Measurements from ENCODE around the gene KCNK17.

KCNK17 gene

DNA sequence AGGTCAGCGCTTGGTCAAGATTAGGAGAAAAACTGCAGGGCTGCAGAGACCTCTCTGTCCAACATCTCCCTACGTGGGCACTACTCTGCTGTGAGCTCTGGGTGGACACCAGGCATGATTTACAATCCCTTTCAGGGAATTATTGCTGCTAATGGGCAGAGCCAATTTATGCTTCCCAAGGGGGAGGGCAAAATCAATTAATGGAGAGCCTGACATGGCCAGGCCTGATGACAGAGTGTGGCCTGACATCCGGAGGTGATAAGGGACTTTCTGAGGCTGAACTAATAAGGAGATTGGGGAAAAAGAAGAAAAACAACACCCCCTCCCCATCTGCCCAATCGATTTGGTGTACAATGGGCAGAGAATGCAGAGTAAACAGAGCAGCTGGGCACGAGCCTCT is 13.3 kb upstream of the KCNK17 start:
- no peak overlapping the region for H2AK5ac ChIP-seq (ENCODE audit: low read length)
- no peak overlapping the region for H3K27ac ChIP-seq (ENCODE audit: low read depth, low read length)
- H3K4me1 ChIP-seq (ENCODE audit: control insufficient read depth in 1 of 2, insufficient read depth in 2 of 2, low read length in 2 of 2) = no peaks in the 10 kb centered on the region
- peaks cover 1% of the 10 kb centered on the region for H3K9me3 ChIP-seq (ENCODE audit: insufficient read depth, low read depth, low read length)
- no peak for DNase-seq
- H3K4me3 ChIP-seq (ENCODE audit: low read depth, low read length) = no peak overlapping the region
- H3K4ac ChIP-seq (ENCODE audit: low read depth, low read length) = no peak overlapping the region
- H3K79me2 ChIP-seq (ENCODE audit: control insufficient read depth, insufficient read depth, low read length, poor library complexity) = no peaks in the 10 kb centered on the region
- H3K4me2 ChIP-seq (ENCODE audit: low read length) = no peak overlapping the region
- no peaks in the 10 kb centered on the region for H3K79me1 ChIP-seq (ENCODE audit: low read length)
- H4K8ac ChIP-seq (ENCODE audit: low read depth, low read length) = no peak overlapping the region
- no peak overlapping the region for H3K14ac ChIP-seq (ENCODE audit: low read length)
- H2BK5ac ChIP-seq (ENCODE audit: low read depth, low read length, poor library complexity) = no peak overlapping the region
- no CpG with 5 or more reads among the region's 5 CpGs for WGBS (ENCODE audit: extremely low coverage, insufficient coverage, insufficient read length)
- H3K9ac ChIP-seq (ENCODE audit: low read length) = no peak overlapping the region
- H3K27me3 ChIP-seq (ENCODE audit: insufficient read depth, low read length) = no peaks in the 10 kb centered on the region
- no peak overlapping the region for H4K12ac ChIP-seq (ENCODE audit: low read depth, low read length)
- no peaks in the 10 kb centered on the region for H3K36me3 ChIP-seq (ENCODE audit: control insufficient read depth in 1 of 2, insufficient read depth in 2 of 2, low read length in 2 of 2)
- H2AFZ ChIP-seq (ENCODE audit: insufficient read depth, low read length, poor library complexity) = no peak overlapping the region
- no peak overlapping the region for H4K91ac ChIP-seq (ENCODE audit: low read depth, low read length)
- H3K23ac ChIP-seq (ENCODE audit: low read length) = no peak overlapping the region
- H2BK120ac ChIP-seq (ENCODE audit: insufficient read depth, low read length, poor library complexity) = no peak overlapping the region
- H2BK12ac ChIP-seq (ENCODE audit: low read length) = no peak overlapping the region
- H3K18ac ChIP-seq (ENCODE audit: low read length) = no peak overlapping the region

- Histone ChIP-seq H3K18ac (ENCODE audit: low read length) (no peak within 1 kb of the TSS), H4K8ac (ENCODE audit: low read depth, low read length) (no peak within 1 kb of the TSS), H3K23ac (ENCODE audit: low read length) (no peak within 1 kb of the TSS), H2AFZ (ENCODE audit: insufficient read depth, low read length, poor library complexity) (no peak within 1 kb of the TSS), H3K4me3 (ENCODE audit: low read depth, low read length) (no peak within 1 kb of the TSS), H3K79me2 (ENCODE audit: control insufficient read depth, insufficient read depth, low read length, poor library complexity) (no peaks in the 10 kb centered on the region), H4K91ac (ENCODE audit: low read depth, low read length) (no peak within 1 kb of the TSS), H3K4me2 (ENCODE audit: low read length) (no peak within 1 kb of the TSS), H2BK120ac (ENCODE audit: insufficient read depth, low read length, poor library complexity) (no peak within 1 kb of the TSS), H2AK5ac (ENCODE audit: low read length) (no peak within 1 kb of the TSS), H3K79me1 (ENCODE audit: low read length) (no peaks in the 10 kb centered on the region), H3K4ac (ENCODE audit: low read depth, low read length) (no peak within 1 kb of the TSS), H3K27me3 (ENCODE audit: insufficient read depth, low read length) (no peaks in the 10 kb centered on the region), H3K27ac (ENCODE audit: low read depth, low read length) (no peak within 1 kb of the TSS), H3K4me1 (ENCODE audit: control insufficient read depth in 1 of 2, insufficient read depth in 2 of 2, low read length in 2 of 2) (no peaks in the 10 kb centered on the region), H3K9ac (ENCODE audit: low read length) (no peak within 1 kb of the TSS), H4K12ac (ENCODE audit: low read depth, low read length) (no peak within 1 kb of the TSS), H3K9me3 (ENCODE audit: insufficient read depth, low read depth, low read length) (peaks cover 5% of the 10 kb centered on the region), H2BK5ac (ENCODE audit: low read depth, low read length, poor library complexity) (no peak within 1 kb of the TSS), H3K14ac (ENCODE audit: low read length) (no peak within 1 kb of the TSS), H3K36me3 (ENCODE audit: control insufficient read depth in 1 of 2, insufficient read depth in 2 of 2, low read length in 2 of 2) (no peaks in the 10 kb centered on the region), H2BK12ac (ENCODE audit: low read length) (no peak within 1 kb of the TSS)
- no peak for DNase-seq
- no CpG with 5 or more reads among the region's 11 CpGs for WGBS (ENCODE audit: extremely low coverage, insufficient coverage, insufficient read length)
Measured at GRCh38 chr6:39322306-39322850, 8.2 kb upstream of the KCNK17 start, which contains the start of gene KCNK16. Gene KCNK16, minus strand, starts transcription at chr6:39322702. Its CDS starts 162 bp downstream, at chr6:39322540.

DNA sequence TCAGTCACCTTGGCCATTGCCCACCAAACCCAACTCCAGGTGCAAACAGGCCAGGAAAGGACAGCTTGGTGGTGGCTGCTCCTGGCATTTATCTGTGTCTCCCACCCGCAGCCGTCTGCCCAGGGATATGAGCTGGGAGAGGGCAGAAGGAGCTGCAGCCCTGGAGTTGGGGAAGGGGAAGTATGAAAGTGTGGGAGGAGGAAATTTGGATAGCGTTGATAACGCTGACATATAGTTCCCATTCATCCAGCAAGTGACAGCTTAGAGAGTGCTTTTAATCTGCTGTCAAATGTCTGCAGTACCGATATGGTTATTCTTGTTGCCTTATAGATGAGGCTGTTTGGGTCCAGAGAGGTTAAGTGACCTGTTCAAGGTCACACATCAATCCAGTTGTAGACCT is 7.5 kb upstream of the KCNK17 start:
- WGBS (ENCODE audit: extremely low coverage, insufficient coverage, insufficient read length) = no CpG with 5 or more reads among the region's 5 CpGs
- Histone ChIP-seq H3K4ac (ENCODE audit: low read depth, low read length) (no peak overlapping the region), H3K14ac (ENCODE audit: low read length) (no peak overlapping the region), H3K27ac (ENCODE audit: low read depth, low read length) (no peak overlapping the region), H2BK5ac (ENCODE audit: low read depth, low read length, poor library complexity) (no peak overlapping the region), H4K8ac (ENCODE audit: low read depth, low read length) (no peak overlapping the region), H3K79me1 (ENCODE audit: low read length) (no peaks in the 10 kb centered on the region), H3K18ac (ENCODE audit: low read length) (no peak overlapping the region), H3K36me3 (ENCODE audit: control insufficient read depth in 1 of 2, insufficient read depth in 2 of 2, low read length in 2 of 2) (no peaks in the 10 kb centered on the region), H4K91ac (ENCODE audit: low read depth, low read length) (no peak overlapping the region), H2BK120ac (ENCODE audit: insufficient read depth, low read length, poor library complexity) (no peak overlapping the region), H3K23ac (ENCODE audit: low read length) (no peak overlapping the region), H2AFZ (ENCODE audit: insufficient read depth, low read length, poor library complexity) (no peak overlapping the region), H2BK12ac (ENCODE audit: low read length) (no peak overlapping the region), H3K4me1 (ENCODE audit: control insufficient read depth in 1 of 2, insufficient read depth in 2 of 2, low read length in 2 of 2) (no peaks in the 10 kb centered on the region), H3K79me2 (ENCODE audit: control insufficient read depth, insufficient read depth, low read length, poor library complexity) (no peaks in the 10 kb centered on the region), H3K9ac (ENCODE audit: low read length) (no peak overlapping the region), H3K9me3 (ENCODE audit: insufficient read depth, low read depth, low read length) (peaks cover 5% of the 10 kb centered on the region), H2AK5ac (ENCODE audit: low read length) (no peak overlapping the region), H4K12ac (ENCODE audit: low read depth, low read length) (no peak overlapping the region), H3K4me3 (ENCODE audit: low read depth, low read length) (no peak overlapping the region), H3K27me3 (ENCODE audit: insufficient read depth, low read length) (no peaks in the 10 kb centered on the region), H3K4me2 (ENCODE audit: low read length) (no peak overlapping the region)
- no peak for DNase-seq

DNA sequence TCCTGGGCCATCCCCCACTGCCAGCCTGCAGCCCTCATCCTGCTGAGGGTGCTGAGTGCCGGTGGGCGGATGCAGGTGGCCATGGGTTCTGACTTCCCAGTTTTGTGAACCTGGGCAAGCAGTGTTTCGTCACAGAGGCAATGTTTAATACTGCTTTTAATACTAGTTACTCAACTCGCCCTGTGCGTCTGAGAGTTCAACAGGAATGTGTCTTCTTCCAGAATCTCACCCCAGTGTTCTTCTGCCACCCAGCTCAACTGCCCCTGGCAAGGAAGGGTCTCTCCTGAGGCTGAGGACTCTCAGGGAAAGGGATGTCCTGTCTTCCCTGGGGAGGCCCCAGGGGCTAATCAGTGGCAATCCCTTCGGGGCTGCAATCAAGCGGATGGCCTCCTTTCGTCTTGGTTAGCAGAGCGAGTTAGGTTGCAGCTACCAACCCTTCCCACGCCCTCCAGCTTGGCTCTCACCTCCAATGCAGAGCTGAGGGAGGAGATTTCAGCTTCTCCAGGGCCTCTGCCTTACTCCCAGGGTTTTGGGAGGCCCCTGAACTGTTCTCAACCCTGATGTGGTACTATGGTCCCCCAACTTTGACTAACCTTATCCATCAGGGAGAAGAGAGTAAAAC is 6.3 kb upstream of the KCNK17 start:
- Histone ChIP-seq H2AK5ac (ENCODE audit: low read length) (no peak overlapping the region), H4K91ac (ENCODE audit: low read depth, low read length) (no peak overlapping the region), H3K23ac (ENCODE audit: low read length) (no peak overlapping the region), H2AFZ (ENCODE audit: insufficient read depth, low read length, poor library complexity) (no peak overlapping the region), H2BK120ac (ENCODE audit: insufficient read depth, low read length, poor library complexity) (no peak overlapping the region), H3K4me1 (ENCODE audit: control insufficient read depth in 1 of 2, insufficient read depth in 2 of 2, low read length in 2 of 2) (no peaks in the 10 kb centered on the region), H3K18ac (ENCODE audit: low read length) (no peak overlapping the region), H3K27me3 (ENCODE audit: insufficient read depth, low read length) (peaks cover 6% of the 10 kb centered on the region), H3K79me1 (ENCODE audit: low read length) (no peaks in the 10 kb centered on the region), H3K9me3 (ENCODE audit: insufficient read depth, low read depth, low read length) (peaks cover 10% of the 10 kb centered on the region), H3K79me2 (ENCODE audit: control insufficient read depth, insufficient read depth, low read length, poor library complexity) (no peaks in the 10 kb centered on the region), H3K9ac (ENCODE audit: low read length) (no peak overlapping the region), H3K27ac (ENCODE audit: low read depth, low read length) (no peak overlapping the region), H3K4me2 (ENCODE audit: low read length) (no peak overlapping the region), H4K12ac (ENCODE audit: low read depth, low read length) (no peak overlapping the region), H3K36me3 (ENCODE audit: control insufficient read depth in 1 of 2, insufficient read depth in 2 of 2, low read length in 2 of 2) (no peaks in the 10 kb centered on the region), H4K8ac (ENCODE audit: low read depth, low read length) (no peak overlapping the region), H3K4me3 (ENCODE audit: low read depth, low read length) (no peak overlapping the region), H2BK5ac (ENCODE audit: low read depth, low read length, poor library complexity) (no peak overlapping the region), H2BK12ac (ENCODE audit: low read length) (no peak overlapping the region), H3K4ac (ENCODE audit: low read depth, low read length) (no peak overlapping the region), H3K14ac (ENCODE audit: low read length) (no peak overlapping the region)
- no CpG with 5 or more reads among the region's 10 CpGs for WGBS (ENCODE audit: extremely low coverage, insufficient coverage, insufficient read length)
- no peak for DNase-seq
